ENCODE measurements around the gene DTNA.

The DTNA gene

DNA sequence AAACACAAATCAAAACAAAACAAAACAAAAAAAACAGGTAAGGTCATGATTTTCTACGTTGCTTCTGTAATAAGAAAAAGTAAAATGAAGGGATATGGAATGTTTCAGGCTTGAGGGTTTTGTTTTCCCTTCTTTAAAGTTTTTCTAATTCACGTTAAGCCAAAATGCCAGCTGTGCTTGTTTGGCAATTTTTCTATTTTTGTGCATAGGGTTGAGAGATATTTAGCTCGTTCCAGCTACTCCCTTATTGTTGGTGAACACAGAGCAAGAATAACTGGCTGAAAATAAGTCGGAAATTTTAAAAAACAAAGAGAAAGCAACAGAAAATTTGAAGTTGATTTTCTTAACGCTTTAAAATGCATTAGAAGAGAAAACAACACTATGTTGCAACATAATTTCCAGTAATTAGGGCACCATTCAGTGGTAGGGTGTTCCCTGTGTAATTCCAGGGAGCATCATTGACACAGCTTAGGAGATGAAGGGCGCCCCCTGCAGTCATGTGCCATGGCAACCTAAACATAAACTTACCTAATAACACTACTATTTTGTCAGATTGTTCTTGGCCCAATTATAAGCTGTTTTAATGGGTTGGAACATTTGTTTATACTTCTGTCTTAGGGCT, 99.5 kb downstream of the DTNA start:
- DNase-seq = no peak

DNA sequence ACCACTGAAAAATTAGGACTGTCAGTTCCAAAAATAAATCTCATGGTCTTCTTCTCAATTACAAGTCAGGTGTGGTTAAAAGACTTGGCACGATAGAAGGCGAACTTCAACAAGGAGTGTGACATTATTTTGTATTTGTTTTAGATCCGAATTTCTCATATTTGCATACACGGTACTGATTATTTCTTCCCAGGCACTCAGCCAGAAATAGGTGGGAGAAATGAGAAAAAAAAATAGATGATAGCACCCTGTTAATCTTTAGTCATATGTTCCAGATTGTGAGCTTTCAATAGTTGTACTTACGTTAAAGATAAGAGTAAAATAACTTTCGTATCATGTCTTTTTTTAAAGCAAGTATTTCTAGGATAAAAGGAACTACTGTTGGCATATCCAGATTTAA, 106.1 kb downstream of the DTNA start:
- DNase-seq = no peak

DNA sequence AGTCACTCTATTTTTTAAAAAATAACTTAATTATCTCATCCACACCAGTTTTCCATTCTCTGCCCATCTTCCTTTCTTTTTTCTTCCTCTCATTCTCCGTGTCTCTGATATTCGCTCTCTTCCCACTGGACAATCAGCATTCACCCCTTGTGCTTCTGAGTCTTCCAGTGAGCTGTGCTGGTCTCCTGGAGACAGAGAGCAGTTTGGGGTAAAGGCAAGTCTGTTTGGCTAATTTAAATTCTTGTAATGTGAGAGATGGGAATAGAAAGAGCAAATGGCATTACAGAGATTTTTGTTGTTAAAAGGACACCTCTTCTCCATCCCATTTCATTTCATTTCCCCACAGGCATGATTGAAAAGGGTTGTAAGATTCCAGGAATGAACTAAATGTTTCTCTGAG, 107.5 kb downstream of the DTNA start:
- no peak for DNase-seq

DNA sequence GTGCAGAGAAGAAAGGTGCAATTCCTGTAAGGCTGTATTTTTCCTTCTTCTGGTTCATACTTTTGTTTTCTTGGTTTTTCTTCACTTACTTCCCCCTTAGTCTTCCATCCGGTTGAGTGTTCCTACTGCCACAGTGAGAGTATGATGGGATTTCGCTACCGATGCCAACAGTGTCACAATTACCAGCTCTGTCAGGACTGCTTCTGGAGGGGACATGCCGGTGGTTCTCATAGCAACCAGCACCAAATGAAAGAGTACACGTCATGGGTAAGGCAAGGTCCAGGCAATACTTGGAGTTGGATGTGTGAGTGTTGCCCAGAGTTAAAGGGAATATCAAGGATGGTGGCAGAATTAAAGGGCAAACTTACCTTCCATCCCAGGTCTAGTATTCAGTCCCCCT, 108.0 kb downstream of the DTNA start:
- no peak for DNase-seq

DNA sequence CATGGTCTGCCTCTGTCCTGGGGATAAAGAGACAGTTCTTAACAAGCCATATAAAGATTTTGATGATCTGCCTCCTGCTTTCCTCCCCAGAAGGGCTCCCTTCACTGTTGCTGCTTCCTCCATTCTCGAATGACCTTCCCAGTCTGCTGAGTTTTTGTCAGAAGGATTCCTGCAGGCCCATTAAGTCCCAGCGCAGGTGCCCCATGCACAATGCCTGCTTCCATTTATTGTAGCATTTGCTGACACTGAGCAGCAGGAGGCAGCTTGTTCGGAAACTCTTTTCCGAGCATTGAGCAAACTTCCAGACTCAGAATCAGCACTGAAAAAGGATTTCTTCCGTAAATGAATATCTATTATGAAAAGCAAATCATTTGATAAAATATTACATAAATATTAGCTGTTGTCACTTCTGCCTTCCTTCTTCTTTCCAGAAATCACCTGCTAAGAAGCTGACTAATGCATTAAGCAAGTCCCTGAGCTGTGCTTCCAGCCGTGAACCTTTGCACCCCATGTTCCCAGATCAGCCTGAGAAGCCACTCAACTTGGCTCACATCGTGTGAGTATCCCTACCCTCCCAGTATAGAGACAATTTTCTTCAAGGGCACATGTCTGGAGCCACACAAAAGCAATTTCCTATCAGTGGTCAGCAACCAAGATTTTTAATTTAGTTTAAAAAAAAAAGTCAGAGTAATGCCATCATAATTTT, 110.4 kb downstream of the DTNA start:
- DNase-seq = no peak

DNA sequence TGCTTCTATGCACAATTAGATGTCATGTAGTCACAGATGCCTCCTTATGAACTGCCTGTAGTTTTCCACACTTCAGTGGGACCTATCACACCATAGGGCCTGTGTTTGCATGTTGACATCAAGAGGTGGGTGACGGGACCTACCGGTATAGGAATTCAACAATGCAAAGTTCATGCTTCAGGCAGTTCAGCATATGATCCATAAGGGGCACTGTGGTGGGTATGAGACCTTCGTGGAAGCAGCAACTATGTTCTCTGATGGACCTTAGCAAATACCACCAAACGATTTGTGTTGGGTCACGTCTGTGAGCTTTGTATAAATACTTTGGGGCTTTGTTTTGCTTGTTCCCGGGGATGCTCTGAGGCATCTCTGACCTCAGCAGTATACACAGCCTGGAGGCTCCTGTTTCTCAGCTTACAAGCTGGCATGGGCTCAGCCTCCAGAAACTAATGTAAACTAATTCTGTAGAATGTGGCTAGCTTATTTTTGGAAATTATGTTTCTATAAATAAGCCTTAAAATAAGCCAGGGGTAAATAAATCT, 111.6 kb downstream of the DTNA start:
- DNase-seq = no peak

DNA sequence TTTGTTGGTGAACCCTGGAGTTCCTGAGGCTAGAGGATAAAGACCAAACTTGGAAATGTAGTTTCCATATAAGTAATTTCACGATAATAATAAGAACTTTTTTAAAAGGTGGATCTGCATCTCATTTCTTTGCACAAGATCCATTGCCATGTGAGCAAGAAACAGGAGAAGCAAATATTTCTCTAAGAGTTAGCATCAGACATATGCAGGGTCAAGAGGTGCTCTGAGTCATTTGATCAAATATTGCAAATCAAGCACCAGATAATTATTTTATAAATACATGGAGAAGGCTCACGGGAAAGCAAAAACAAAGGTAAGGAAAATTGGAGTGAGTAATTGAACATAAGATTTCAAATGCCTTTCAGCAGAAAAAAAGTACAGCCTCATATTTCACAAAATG, 118.0 kb downstream of the DTNA start:
- DNase-seq = no peak

DNA sequence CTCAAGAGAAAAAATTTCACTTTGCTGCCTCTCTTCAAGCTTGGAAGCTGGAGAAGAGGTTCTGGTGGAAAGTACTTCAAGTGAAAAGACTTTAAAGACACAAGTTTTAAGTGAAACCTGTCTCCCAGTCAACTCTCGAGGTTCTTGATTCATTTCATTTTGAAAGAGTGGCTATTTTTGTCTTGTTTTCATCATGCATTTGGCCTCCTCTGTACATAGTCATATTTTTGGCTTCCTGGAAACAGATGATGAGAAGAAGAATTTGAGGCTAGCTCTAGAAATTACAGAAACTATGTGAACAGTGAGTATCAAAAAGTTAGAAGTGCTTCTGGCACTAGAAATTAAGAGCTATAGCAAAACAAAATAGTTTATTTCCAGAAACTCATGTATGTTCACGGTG, 124.8 kb downstream of the DTNA start:
- DNase-seq = no peak

DNA sequence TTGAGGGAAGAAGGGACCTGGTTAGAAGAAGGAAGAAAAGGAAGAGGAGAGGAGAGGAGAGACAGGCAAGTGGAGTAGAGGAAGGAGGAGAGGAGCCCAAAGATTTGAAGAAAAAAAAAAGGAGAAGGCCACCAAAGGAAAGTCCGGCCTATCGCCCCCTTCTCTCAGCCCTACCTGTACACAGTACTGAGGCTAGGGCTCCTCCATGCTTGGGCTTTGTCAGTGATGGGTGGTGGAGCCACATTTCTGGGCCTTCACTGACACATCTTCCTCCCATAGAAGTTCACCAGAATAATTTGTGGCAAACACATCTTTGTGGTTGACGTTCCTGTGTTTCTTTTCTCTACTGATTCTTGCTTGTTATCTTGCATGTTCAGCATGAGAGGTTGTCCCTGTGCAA, 125.4 kb downstream of the DTNA start:
- DNase-seq = no peak

DNA sequence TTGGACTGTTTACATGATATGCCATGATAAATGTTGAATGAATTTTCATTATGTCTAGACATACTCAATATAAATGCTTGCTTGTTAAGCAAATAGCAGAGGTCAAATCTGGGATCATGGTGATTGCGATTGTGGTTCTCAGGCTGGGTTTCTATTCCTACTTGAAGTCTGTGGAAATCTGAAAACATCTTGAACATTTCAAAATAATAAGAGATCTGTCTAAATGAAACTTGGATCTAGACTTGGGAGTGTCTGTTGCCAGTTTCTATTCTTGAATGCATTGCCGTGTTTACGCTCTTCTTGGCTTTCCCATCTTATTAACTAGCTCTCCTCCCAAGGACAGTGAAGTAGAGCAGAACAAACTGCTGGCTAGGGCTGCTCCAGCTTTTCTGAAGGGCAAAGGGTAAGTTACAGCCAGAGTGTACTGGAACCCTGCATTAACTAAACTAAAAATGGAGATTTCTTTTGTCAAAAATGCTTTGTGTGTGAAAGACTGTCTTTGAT, 127.7 kb downstream of the DTNA start:
- DNase-seq = no peak

DNA sequence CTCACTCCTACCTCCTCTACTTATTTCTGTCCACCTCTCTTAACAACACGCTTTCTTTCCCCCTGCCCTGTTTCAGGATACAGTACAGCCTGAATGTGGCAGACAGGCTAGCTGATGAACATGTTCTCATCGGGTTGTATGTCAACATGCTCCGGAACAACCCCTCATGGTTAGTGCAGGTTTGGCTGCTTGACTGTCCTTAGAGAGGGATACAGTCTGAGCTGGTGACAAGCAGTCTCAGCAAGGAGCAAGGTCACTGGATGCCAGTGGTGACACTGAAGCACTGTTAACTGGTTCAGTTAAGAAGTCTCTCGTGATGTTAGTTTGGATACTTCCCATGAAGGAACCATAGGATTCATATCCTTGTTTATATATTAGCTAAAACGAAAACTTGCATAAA, 128.6 kb downstream of the DTNA start:
- no peak for DNase-seq

DNA sequence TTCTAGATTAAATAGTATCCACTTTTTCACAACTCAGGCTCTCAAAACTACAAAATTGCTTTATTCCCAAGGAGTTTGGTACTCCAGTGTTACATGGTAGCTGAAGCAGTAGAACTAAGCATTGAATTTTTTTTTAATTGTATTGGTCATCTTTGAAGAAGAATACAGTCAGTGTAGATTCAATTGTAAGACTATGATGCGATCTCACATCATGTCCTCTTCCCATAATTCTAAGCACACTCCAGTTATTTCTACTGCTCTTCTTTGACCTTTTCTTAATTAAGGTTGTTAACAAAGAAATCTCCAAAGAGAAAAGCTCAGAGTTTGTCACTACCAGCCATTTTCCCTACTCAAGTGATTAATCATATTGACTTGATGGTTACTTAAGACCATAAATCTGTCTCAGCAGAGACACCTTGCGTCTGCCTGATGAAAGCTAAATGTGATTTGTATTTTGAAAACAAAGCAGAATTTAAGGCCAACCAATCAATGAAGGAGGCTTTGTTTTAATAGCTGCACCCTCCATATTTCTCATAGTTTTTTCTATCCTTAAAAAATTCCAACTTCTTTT, 130.2 kb downstream of the DTNA start:
- DNase-seq = no peak

DNA sequence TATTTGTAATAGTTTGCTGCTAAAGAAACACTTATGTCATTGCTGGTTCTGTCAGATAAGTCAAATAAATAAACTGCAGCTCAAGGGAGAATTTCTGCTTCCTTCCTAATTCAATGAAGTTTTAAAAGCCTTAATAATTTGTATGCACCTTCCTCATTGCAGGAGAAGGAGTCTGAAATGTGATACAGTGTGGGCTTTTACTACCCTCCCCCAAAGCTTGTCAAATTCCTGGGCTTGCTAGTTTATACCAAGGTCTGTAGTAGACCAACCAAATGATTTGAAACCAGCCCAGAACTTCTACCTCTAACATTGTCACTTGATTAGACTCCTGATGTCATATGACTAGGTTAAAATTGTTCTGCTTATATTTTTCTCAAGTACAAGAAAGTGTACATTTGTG, 131.8 kb downstream of the DTNA start:
- DNase-seq = no peak

DNA sequence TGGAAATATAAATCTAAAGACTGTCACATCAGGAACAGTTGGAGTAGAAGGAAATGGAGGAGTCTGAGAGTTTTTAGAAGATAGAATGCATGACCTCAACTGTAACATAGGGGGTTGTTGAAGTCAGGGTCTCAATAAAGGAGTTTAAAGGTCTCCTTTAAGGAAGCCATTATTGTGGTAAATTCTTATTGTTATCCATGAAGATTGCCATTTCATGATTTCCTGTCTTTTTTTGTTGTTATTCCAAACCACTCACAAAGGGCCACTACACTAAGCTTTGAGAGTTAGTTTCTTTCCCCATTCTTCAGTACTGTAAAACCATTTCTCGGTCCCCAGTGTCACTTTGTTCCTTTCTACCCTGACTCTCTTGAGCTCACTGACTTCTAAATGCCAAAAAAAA, 134.0 kb downstream of the DTNA start:
- no peak for DNase-seq

DNA sequence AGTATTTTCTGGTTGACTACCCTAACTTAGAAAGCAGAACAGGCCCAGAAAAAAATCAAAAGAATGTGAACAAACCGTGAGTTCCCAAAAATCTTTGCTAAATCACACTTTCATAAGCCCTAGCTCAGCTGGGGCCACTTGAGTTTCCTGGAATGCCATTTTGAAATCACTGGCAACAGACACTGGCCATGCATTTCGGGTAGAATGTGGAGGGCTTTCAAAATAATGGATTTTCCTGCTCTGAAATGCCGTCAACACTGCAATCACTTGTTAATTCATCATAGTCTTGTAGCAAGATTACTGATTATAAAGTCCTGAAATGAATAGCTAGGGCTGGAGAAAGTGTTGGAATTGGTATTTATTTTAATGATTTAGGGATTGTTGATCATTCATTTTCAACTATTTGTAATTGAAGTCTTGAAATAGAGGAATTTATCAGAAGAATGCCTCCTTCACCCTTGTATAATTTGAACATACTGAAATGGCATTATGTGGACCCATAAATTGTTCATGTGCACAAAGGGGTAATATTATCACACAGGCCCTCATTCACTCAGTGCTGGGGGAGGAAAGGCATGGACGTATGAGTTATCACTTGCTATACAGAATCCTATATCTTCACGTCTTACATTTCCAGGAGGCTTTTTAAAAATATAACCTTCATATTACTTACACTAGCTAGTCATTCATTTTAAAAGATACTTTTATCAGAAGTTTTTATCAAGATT, 134.8 kb downstream of the DTNA start:
- no peak for DNase-seq

DNA sequence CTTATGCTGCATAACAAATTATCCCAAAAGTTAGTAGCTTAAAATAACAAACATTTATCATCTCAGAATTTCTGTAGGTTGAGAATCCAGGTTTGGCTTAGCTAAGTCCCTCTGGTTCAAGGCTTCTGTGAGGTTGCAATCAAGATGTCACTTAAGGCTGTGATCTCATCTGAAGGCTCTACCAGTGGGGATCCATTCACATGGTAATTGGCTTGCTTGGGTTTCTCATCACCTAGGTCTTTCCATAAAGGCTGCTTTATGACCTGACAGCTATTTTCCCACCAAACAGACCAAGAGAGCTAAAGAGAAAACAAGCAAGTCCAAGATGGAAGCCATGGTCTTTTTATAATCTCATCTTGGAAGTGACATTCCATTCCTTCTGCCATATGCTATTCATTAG, 137.3 kb downstream of the DTNA start:
- DNase-seq = no peak

DNA sequence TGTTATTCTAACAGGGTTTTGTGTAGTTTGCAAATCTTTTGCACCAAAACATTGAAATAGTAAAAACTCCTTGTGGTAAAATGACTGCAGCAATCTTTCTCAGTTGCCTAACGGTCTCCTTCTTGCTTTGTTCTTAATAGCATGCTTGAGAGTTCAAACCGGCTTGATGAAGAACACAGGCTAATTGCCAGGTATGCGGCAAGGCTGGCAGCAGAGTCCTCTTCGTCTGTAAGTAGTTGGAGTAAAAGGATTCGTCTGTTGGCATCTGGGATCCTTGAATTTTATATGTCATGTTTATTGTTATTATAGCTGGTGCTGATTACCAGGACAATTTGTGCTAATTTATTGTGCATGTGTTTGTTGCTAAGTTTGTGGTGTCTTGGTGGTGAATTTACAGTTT, 138.1 kb downstream of the DTNA start:
- DNase-seq = no peak

DNA sequence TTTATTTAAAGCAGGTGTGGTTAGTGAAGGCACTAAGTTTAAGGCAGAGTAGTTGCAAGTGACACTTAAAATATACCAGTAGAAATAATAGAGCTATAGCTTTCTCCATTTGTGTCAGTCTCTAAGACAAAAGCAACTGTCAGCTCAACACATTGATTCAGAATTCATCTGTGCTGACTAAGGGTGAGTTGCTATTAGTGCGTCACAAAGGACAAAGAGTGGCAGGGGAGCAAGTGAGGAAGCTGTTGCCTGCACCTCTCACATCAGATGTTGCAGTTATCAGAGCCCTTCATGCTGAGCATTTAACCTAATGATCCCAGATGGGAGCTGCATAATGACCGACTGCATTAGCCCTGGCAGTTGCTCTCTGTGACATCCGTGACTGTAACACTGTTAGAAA, 138.6 kb downstream of the DTNA start:
- DNase-seq = no peak

DNA sequence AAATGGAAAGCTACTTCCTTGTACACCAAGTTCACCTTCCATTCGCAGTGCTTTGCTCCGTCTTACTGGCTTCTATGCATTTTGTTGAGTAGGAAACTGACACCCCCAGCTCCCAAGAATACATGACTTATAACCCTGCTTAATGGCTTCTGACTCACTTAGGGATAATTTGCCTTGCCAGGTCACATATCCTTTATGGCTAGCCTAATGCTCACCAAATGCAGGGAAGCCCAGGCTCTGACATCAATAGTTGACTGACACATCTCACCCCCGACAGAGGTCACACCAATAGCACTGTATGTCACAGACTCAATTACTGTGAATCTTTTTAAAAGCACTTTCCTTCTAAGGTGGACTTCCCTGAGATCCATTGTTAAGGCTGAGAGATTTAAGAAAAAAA, 147.2 kb downstream of the DTNA start:
- no peak for DNase-seq

DNA sequence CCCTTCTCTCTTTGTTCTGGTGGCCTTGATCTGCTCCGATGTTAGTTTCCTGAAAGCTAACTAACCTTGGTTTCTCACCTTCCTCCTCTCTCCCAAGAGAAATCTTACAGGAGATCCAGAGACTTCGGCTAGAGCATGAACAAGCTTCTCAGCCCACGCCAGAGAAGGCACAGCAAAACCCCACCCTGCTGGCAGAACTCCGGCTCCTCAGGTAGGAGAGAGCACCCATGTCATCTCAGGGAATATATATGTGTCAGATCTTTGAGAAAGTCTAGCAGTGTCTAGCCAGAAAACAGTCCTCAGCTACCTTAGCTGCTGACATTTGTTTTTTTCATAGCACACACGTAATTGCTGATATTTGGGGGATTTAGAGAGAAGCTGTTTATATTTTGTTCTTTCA, 148.1 kb downstream of the DTNA start:
- DNase-seq = no peak

DNA sequence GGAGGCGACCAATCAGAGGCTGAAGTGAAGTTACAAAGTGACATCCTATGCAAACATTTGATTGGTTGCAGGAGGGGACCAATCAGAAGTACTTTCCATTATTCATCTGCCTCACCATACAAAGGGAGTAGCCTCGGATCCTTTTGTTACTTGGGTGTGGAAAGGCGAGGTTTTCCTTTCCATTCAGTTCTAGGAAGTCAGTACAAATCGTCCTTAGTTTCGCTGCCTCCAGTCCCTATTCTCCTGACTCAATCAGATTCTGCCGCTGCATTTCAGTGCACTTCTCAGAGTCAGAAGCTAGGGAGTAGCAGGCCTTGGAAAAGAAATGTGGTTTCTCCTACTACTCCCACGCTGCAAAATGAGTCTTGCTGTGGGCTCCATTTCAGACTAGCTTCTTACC, 149.4 kb downstream of the DTNA start:
- no peak for DNase-seq

DNA sequence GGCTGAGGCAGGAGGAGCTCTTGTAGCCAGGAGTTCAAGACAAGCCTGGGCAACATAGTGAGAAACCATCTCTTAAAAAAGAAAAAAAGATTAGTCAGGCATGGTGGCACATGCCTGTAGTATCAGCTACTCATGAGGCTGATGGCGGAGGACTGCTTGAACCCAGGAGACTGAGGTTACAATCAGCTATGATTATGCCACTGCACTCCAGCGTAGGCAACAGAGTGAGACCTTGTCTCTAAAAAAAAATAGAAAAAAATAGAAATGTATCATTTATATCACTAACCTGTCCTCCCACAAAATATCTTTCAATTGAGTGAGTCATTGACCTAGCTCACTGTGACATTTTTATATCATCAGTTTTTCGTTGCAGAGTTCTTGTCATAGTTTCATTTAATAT, 152.5 kb downstream of the DTNA start:
- no peak for DNase-seq

DNA sequence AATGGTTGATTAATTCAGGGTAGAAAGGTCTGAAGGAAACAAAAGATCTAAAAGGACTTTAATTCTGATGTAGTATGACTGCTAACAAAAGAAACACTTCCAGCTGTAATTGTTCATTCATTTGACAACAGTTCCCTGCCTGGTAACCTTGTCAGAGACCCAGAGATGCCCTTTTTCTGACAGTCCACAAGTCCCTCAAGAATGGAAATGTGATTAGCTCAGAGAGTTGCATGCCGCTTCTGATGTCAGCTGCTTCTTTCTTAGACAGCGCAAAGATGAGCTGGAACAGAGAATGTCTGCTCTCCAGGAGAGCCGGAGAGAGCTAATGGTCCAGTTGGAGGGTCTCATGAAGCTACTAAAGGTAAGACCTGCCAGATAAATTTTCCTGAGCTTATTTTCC, 153.6 kb downstream of the DTNA start:
- no peak for DNase-seq

Data from SIG-M5 (cell line).